BLaER1 treated with 17β-estradiol and CSF1 and Interleukin-3, amounts not matched to agents 10 nM and 100 nM (cell line): ENCODE results near the gene MEX3A.
"Not testable (repeated sequence)": the region's sequence is repeated elsewhere in the genome, so short reads cannot be mapped to it uniquely, and the experiment has no call there.

Source experiments
- H3K27ac ChIP-seq, 11 experiments: shearing (Covaris generic); formaldehyde crosslinking; 2 replicates each; pipeline ENCODE4 v1.8.1; 2022
- H3K27me3 ChIP-seq, 11 experiments: shearing (Covaris generic); formaldehyde crosslinking; 2 replicates each; pipeline ENCODE4 v1.8.1; 2022
- H3K36me3 ChIP-seq, 11 experiments: shearing (Covaris generic); formaldehyde crosslinking; 2 replicates each; pipeline ENCODE4 v1.8.1; 2022
- H3K4me1 ChIP-seq, 10 experiments: shearing (Covaris generic); formaldehyde crosslinking; 2 replicates each; pipeline ENCODE4 v1.8.1; 2022
- H3K4me2 ChIP-seq, 11 experiments: shearing (Covaris generic); formaldehyde crosslinking; 2 replicates each; pipeline ENCODE4 v1.8.1; 2022
- H3K4me3 ChIP-seq, 10 experiments: shearing (Covaris generic); formaldehyde crosslinking; 2 replicates each; pipeline ENCODE4 v1.8.1; 2022
- H3K9ac ChIP-seq, 11 experiments: shearing (Covaris generic); formaldehyde crosslinking; 2 replicates each; pipeline ENCODE4 v1.8.1; 2022
- H3K9me3 ChIP-seq, 11 experiments: shearing (Covaris generic); formaldehyde crosslinking; replicated peaks in 1 of 11; 2 replicates each; pipeline ENCODE4 v1.8.1; 2022
- H4K20me1 ChIP-seq, 11 experiments: shearing (Covaris generic); formaldehyde crosslinking; 2 replicates each; pipeline ENCODE4 v1.8.1; 2022
- Cebpa-rat ChIP-seq, 11 experiments: shearing (Covaris generic); IDR thresholded peaks; 2 replicates each; pipeline ENCODE4 v1.8.1; 2022

MEX3A gene

GRCh38 chr1:156120318-156120717 is 38.1 kb upstream of the MEX3A start:
- Histone ChIP-seq H3K9me3 (no peaks in the 10 kb centered on the region), H3K4me2 (peak overlapping the region; percentile 36 to 99 (median 81)), H3K9ac (peak overlapping the region in 4 of 11 experiments; percentile 1 to 51 (median 38); a peak in 5 of 22 replicates), H3K36me3 (no peaks in the 10 kb centered on the region), H3K4me3 (no peak overlapping the region; a peak in 1 of 20 replicates), H4K20me1 (peaks cover 0 to 39% (median 7%) of the 10 kb centered on the region in 11 experiments; a peak in 13 of 22 replicates), H3K27ac (peak overlapping the region in 6 of 11 experiments; percentile 33 to 59 (median 47); a peak in 9 of 22 replicates), H3K27me3 (peaks cover 7 to 41% (median 32%) of the 10 kb centered on the region in 11 experiments), H3K4me1 (peaks cover 49 to 98% (median 73%) of the 10 kb centered on the region in 10 experiments)
- TF ChIP-seq Cebpa-rat (IDR thresholded peaks at IDR 0.05), result no peak

DNA sequence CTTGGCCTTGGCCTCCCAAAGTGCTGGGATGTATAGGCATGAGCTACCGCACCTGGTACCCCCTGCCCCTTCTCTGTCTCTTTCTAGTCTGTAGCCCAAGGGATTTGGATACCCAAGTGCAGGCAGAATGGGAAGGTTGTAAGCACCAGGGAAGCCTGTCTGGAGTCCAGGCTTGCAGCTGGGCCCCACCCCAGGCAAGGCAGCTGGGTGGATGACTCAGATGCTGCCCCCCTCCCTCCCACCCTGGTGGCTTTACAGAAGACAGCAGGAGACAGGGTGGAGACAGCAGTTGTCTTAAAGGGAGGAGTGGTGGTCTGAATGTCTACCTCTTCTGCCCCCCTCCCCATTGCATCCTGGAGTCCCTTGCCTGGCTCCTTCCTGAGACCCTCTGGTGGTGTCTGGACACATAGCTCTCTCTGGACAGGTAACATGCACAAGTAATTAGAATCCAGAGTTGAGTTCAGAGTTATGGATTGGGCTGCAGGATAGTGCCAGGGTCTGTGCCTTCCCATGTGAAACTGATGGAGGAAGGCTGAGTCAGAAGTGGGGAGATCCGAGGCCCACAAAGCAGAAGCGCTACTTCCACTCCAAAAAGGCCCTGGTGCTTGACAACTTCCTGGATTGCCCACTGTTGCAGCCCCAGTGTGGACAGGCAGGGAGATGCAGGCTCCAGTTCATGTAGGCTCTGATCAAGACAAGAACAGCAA is 37.4 kb upstream of the MEX3A start:
- Histone ChIP-seq H3K9ac (peak overlapping the region in 3 of 11 experiments; percentile 32 to 51 (median 44); a peak in 6 of 22 replicates), H3K4me1 (peaks cover 42 to 97% (median 73%) of the 10 kb centered on the region in 10 experiments), H4K20me1 (peaks cover 0 to 39% (median 13%) of the 10 kb centered on the region in 11 experiments; a peak in 16 of 22 replicates)

GRCh38 chr1:156118177-156118868 is 36.1 kb upstream of the MEX3A start:
- Histone ChIP-seq H3K27me3 (peaks cover 27 to 56% (median 52%) of the 10 kb centered on the region in 11 experiments), H3K4me1 (peaks cover 29 to 97% (median 72%) of the 10 kb centered on the region in 10 experiments), H4K20me1 (peaks cover 0 to 39% (median 15%) of the 10 kb centered on the region in 11 experiments; a peak in 17 of 22 replicates), H3K4me3 (no peak overlapping the region), H3K9ac (peak overlapping the region in 2 of 11 experiments; percentile 47 to 54; a peak in 3 of 22 replicates), H3K9me3 (no peaks in the 10 kb centered on the region), H3K36me3 (no peaks in the 10 kb centered on the region), H3K27ac (no peak overlapping the region), H3K4me2 (peak overlapping the region in 5 of 11 experiments; percentile 74 to 99 (median 88); a peak in 10 of 22 replicates)
- TF ChIP-seq Cebpa-rat (IDR thresholded peaks at IDR 0.05), result no peak

More for the DNA sequence above, 37.4 kb upstream of the MEX3A start:
- no peak for TF ChIP-seq Cebpa-rat (IDR thresholded peaks at IDR 0.05)
- Histone ChIP-seq H3K4me3 (0 out of 20 replicates have a peak overlapping the region, but pooled peaks of 1 of the 10 experiments have one; percentile 44), H3K36me3 (no peaks in the 10 kb centered on the region), H3K9me3 (no peaks in the 10 kb centered on the region), H3K27me3 (peaks cover 13 to 48% (median 38%) of the 10 kb centered on the region in 11 experiments), H3K4me2 (peak overlapping the region; percentile 36 to 99 (median 81)), H3K27ac (peak overlapping the region in 9 of 11 experiments; percentile 23 to 59 (median 45); a peak in 14 of 22 replicates)

GRCh38 chr1:156117414-156118176 is 35.3 kb upstream of the MEX3A start:
- Histone ChIP-seq H3K9ac (peak overlapping the region in 1 of 11 experiments; percentile 47; a peak in 1 of 22 replicates), H3K27ac (no peak overlapping the region), H3K4me3 (no peak overlapping the region), H3K36me3 (no peaks in the 10 kb centered on the region), H3K27me3 (peaks cover 32 to 64% (median 59%) of the 10 kb centered on the region in 11 experiments), H3K4me2 (peak overlapping the region in 3 of 11 experiments; percentile 88 to 99 (median 90); a peak in 6 of 22 replicates), H3K9me3 (no peaks in the 10 kb centered on the region), H3K4me1 (peaks cover 22 to 96% (median 66%) of the 10 kb centered on the region in 10 experiments), H4K20me1 (peaks cover 0 to 39% (median 15%) of the 10 kb centered on the region in 11 experiments; a peak in 17 of 22 replicates)
- TF ChIP-seq Cebpa-rat (IDR thresholded peaks at IDR 0.05), result no peak

DNA sequence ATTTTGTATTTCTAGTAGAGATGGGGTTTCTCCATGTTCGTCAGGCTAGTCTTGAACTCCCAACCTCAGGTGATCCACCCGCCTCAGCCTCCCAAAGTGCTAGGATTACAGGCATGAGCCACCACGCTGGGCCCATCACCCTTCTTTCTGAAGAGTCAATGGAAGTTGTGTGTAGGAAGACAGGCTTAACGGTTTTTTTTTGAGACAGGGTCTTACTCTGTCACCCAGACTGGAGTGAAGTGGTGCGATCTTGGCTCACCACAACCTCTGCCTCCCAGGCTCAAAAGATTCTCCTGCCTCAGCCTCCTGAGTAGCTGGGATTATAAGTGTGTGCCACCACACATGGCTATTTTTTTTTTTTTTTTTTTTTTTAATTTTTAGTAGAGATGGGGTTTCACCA is 34.5 kb upstream of the MEX3A start:
- Histone ChIP-seq H3K4me2 (peak overlapping the region in 3 of 11 experiments; percentile 90 to 99 (median 95); a peak in 6 of 22 replicates), H3K27me3 (peaks cover 41 to 72% (median 67%) of the 10 kb centered on the region in 11 experiments), H4K20me1 (peaks cover 0 to 39% (median 15%) of the 10 kb centered on the region in 11 experiments; a peak in 17 of 22 replicates), H3K4me3 (peak overlapping the region in 2 of 10 experiments; percentile 69 to 70; a peak in 3 of 20 replicates), H3K4me1 (peaks cover 18 to 95% (median 65%) of the 10 kb centered on the region in 10 experiments)
- not testable (repeated sequence) for H3K9me3 ChIP-seq, H3K36me3 ChIP-seq, H3K27ac ChIP-seq, H3K9ac ChIP-seq

DNA sequence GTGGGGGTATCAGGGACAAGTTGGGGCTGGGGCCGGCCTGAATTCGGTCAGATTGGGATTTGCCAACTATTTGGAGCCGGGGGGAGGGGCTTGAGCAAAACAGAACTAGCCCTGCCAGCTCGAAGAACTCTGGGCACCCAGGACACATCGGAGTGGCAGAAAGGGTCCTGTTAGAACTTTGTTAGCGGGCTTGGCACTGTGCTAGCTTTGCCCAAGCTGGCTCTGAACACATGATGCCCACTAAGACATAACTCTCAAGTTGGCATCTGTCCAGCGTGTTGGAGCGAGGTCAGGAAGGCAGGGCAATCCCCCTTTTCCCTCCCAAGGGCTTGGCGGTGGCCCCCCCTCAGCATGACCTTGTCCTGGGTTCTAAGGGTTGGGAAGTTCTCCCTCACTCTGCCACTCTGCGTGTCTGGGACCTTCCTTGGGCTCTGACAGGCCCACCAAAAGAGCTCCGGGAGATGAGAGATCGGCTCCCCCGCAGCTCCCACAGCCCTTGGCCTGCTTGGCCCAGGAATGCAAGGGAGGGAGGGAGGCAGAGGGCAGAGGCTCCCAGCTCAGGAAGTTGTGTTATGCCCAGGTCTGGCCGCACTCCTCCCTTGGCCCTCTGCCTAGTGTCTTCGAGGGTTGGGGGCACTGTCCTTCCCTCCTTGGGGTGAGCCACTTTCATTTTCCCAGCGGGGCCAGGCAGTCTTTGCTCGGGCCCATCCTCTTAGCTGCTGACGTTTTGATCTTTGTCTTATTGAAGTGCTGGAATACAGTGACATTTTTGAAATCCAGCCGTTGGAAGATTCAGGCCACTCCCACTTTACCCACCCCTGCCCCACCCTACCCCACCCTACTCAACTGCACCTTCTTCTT is 33.5 kb upstream of the MEX3A start:
- H3K36me3 ChIP-seq, result no peaks in the 10 kb centered on the region
- H3K27ac ChIP-seq, result peak overlapping the region in 3 of 11 experiments; percentile 77 to 85 (median 83); a peak in 6 of 22 replicates
- H3K9me3 ChIP-seq, result no peaks in the 10 kb centered on the region
- peaks cover 12 to 85% (median 55%) of the 10 kb centered on the region in 10 experiments for H3K4me1 ChIP-seq
- no peak for TF ChIP-seq Cebpa-rat (IDR thresholded peaks at IDR 0.05)
- H4K20me1 ChIP-seq, result peaks cover 0 to 35% (median 15%) of the 10 kb centered on the region in 11 experiments; a peak in 17 of 22 replicates
- peaks cover 44 to 75% (median 71%) of the 10 kb centered on the region in 11 experiments for H3K27me3 ChIP-seq
- H3K4me3 ChIP-seq, result peak overlapping the region in 4 of 10 experiments; percentile 67 to 70 (median 68); a peak in 8 of 20 replicates
- peak overlapping the region in 8 of 11 experiments; percentile 4 to 99 (median 84); a peak in 10 of 22 replicates for H3K4me2 ChIP-seq
- H3K9ac ChIP-seq, result peak overlapping the region in 4 of 11 experiments; percentile 8 to 91 (median 80); a peak in 7 of 22 replicates

GRCh38 chr1:156114919-156115513 is 32.8 kb upstream of the MEX3A start:
- Histone ChIP-seq H3K27me3 (peaks cover 44 to 75% (median 71%) of the 10 kb centered on the region in 11 experiments), H3K9me3 (no peaks in the 10 kb centered on the region), H3K27ac (peak overlapping the region in 4 of 11 experiments; percentile 20 to 85 (median 80); a peak in 7 of 22 replicates), H3K9ac (peak overlapping the region in 4 of 11 experiments; percentile 44 to 91 (median 80); a peak in 7 of 22 replicates), H3K36me3 (no peaks in the 10 kb centered on the region), H3K4me1 (peaks cover 4 to 77% (median 48%) of the 10 kb centered on the region in 10 experiments), H3K4me2 (peak overlapping the region; percentile 12 to 99 (median 53); a peak in 19 of 22 replicates), H4K20me1 (peaks cover 0 to 35% (median 15%) of the 10 kb centered on the region in 11 experiments; a peak in 17 of 22 replicates), H3K4me3 (peak overlapping the region in 6 of 10 experiments; percentile 16 to 70 (median 67); a peak in 11 of 20 replicates)
- TF ChIP-seq Cebpa-rat (IDR thresholded peaks at IDR 0.05), result no peak
